GM15510 (cell line): Measurements from ENCODE around the gene ELMO3.

Experiments
- POLR2A ChIP-seq: IDR thresholded peaks from 3 replicates; pipeline ENCODE4 v1.6.1; 2011; ENCODE audit warnings: borderline replicate concordance; ENCODE audit not compliant: insufficient read length; ENCODE audit errors: extremely low read depth

The ELMO3 gene

DNA sequence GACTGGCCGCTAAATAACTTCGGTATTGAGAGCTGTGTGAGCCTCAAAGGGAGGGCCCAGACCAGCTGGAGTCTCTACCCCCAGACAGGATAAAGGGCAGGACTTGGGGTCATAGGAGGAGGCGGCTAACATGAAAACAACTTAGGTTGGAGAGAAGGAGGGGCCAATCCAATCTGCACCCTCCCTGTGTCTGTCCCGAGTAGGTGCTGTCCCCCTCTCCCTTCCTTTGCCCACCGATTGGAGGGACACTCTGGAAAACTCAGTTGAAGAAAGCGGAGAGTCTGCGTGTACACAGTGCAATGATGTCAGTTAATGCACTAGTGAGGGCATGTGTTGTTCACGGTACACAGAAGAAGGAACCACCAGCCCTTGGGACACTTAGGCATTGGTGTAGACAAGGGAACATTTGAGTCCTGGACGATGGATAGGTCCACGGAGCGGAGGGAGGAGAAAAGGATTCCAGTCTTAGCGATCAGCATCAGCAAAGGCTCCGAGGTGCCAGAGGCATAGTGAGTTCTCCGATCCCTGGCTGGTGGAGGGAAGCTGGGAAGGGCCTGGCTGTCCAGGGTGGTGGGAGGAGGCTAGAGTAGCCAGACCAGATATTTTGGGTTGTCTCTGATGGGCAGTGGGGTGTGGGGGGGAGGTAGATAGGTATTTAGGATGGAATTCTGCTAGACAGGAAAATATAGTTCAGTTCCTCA, 27.8 kb upstream of the ELMO3 start:
- no peak for TF ChIP-seq POLR2A

DNA sequence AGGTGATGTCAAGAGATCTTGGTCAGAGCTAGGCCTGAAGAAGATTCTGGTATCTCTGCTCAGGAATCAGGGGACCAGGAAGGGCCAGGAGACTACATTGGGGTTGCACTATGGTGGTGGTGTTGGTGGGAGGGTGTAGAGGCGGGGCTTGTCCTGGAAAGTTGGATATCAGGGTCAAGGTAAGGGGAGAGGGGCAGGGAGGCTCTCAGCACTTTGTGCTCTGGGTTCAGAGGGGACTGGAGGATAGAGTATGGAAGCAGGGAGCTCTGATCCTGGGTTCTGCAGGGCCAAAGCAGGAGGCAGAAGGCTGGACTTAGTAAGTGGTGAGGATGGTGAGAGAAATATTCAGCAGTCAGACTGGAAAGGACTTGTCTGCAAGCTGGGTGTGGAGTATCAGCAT, 25.6 kb upstream of the ELMO3 start:
- no peak for TF ChIP-seq POLR2A

DNA sequence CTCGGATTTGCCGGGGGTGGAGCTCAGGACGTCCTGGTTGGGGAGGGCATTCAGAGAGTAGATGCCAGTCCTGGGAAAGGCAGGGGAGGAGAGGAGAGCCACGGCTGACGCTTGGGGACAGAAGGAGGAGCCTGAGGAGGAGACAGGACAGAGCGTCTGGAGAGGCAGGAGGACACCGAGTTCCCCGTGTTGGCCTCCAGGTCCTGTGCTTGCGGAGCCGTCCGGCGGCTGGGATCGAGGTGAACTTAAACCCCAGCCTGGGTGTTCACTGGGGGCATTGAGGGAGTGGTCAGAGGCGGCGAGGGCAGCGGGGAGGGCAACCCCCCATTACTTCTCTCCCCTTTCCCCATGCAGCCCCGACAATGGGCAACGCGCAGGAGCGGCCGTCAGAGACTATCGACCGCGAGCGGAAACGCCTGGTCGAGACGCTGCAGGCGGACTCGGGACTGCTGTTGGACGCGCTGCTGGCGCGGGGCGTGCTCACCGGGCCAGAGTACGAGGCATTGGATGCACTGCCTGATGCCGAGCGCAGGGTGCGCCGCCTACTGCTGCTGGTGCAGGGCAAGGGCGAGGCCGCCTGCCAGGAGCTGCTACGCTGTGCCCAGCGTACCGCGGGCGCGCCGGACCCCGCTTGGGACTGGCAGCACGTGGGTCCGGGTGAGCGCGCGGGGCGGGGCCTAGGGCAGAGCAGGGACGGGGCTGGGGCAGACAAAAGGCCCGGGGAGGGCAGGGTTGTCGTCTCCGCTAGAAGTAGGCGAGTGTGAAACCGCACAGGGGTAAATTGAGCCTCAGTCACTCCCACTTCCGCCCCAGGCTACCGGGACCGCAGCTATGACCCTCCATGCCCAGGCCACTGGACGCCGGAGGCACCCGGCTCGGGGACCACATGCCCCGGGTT, 24.9 kb upstream of the ELMO3 start:
- peak; percentile 42 for TF ChIP-seq POLR2A

DNA sequence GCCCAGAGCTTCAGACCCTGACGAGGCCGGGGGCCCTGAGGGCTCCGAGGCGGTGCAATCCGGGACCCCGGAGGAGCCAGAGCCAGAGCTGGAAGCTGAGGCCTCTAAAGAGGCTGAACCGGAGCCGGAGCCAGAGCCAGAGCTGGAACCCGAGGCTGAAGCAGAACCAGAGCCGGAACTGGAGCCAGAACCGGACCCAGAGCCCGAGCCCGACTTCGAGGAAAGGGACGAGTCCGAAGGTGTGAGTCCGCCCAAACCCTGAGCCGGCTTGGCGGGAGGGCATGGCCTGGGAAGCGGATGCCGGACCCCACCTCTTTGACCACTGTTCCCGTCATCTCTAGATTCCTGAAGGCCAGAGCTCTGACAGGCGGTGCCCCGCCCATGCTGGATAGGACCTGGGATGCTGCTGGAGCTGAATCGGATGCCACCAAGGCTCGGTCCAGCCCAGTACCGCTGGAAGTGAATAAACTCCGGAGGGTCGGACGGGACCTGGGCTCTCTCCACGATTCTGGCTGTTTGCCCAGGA, 24.2 kb upstream of the ELMO3 start:
- TF ChIP-seq POLR2A = no peak

DNA sequence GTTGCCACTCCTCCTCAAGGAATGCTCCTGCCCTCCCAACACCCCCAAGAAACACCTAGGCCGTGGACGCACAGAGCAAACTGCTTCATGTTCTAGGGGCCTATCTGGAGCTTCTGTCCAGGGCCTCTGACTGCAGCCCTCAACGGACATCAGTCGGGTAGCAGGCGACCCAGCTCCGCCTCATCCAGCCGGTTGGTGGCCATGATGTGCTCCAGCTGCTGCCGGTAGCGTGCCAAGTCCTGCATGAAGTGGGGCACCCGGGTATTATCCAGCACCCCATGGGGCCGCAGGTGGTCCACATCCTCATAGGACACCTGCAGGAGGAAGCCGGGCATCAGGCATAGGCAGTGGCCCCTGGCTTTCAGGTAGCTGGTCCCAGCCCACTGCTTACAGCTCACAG, 22.3 kb upstream of the ELMO3 start:
- no peak for TF ChIP-seq POLR2A

DNA sequence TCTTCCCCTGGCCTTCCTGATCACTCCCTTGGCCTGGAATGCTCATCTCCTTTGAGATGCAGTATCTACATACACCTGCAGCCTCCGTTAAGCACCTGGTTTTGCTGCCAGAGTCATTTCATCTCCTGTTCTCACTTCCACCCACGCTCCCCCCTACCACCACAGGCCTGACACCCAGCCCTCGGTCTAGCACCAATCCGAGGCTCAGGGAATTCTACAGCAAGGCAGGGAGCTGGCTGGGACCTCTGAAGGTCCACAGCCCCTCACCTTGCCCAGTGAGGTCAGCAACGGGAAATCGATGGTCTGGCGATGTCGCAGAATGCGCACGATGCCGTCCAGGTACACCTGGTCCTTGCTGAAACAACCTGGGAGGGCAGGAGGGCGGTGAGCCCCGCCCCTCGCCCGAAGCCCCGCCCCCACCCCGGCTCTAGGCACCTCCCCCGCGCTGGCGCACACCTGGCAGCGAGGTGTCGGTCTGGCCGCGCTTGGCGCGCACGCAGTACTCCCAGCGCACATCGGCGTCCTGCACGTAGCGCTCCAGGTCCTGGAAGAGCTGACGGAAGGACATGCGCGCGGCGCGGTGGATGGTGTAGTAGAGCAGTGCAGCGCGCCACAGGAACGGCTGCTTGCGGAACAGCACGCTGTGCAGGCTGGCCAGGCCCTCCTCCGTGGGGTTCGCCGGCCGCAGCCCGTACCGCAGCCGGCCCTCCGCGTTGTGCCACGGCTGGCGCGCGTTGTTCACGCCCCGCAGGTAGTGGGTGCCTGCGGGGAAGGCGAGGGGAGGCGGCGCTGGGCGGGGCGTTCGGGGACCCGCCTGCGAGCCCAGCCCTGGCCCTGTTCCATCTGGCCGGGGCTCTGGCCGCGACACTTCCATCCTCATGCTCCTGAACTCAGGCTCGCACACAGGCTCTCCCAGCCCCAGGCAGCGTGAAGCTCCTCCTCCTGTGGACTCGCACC, 20.9 kb upstream of the ELMO3 start:
- TF ChIP-seq POLR2A = no peak

DNA sequence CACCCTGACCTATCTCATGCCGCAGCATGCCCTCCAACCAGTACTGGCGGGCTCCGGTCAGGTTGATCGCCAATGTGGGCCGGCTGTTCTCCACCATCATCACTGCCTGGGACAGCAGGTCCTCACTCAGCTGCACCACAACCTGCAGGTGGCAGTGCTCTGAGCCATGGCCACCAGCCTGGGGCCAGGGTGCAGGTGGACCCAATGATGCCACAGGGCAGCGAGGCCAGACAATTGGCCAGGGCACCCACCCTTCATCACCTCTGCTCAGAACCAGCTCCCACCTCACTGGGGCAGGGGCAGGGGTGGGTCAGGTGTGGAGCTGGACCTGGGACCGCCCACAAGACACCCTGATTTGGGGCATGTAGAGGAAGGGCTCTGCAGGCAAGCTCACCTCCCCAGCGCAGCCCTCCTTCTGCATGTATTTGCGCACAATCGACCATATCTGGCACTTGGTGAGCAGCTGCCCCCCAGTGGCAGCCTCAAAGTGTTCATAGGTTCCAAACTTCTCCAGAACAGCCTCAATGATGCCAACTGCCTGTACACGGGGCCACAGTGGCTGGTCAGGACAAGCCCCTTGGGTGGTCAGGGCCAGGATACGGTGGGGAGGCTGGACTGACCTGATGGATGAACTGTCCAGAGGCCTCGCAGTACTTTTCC, 19.4 kb upstream of the ELMO3 start:
- no peak for TF ChIP-seq POLR2A

DNA sequence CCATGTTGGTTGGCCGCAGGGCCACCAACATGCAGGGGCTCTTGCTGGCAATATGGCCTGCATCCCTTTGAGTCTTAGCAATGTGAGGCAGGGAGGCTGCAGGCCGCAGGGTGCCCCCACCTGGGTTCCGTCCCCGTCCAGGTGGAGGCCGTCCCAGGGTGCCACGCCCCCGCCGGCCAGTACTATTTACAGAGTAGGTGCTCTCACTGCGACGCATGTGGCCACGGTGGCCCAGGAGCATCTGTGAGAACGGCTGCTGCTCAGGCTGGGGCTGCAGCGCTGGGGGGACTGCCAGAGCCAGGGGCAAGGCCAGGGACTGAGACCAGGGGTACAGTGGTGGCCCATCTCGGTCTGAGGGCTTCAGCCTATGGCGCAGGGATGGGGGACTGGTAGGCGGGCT, 18.8 kb upstream of the ELMO3 start:
- TF ChIP-seq POLR2A = no peak

DNA sequence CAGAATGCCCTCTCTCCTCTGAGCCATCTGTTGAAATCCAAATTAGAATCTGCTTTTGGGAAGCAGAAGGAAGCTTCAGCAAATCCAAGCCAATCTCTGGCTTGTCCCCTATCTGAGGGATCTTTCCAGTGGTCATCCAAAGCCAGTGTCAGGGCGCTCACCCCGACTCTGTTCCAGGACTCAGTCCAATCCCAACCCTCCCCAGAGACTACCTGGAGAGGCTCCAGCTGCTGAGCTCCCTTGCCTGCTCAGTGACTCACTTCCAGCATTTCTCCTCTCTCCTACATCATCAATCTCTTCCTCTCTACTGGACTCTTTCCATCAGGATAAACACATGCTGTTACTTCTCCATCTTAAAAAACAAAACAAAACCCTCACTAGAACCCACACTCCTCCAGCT, 17.6 kb upstream of the ELMO3 start:
- TF ChIP-seq POLR2A = no peak

DNA sequence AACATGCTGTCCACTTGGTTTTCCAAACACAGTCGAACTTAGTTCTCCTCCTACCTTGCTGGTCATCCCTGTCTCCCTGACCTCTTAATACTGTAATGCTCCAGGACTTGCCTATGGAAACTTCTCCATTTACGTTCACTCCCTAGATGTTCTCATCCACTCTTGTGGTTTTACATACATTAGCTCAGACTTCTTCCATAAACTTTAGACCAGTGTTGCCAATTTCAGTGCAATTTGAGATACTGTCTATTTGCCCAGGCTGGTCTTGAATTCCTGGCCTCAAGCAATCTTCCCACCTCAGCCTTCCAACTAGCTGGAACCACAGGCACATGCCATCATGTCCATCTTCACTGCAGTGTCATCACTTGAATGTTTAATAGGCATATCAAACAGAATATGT, 16.6 kb upstream of the ELMO3 start:
- TF ChIP-seq POLR2A = no peak

DNA sequence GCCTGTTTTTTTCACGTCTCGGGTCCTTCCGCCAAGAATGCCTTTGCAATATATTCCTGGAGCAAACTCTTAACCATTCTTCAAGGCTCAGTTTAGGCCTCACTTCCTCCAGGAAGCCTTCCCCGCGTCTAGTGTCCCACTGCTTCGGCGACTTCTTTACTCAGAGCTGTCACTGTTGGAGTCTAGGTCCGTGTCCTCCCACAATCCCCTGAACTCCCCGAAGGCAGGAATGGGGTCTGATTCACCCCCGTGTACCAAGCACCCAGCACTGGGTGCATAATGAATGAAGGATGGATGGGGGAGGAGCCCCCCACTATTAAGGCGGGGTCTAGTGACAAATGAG, 15.7 kb upstream of the ELMO3 start:
- TF ChIP-seq POLR2A = peak; percentile 8

DNA sequence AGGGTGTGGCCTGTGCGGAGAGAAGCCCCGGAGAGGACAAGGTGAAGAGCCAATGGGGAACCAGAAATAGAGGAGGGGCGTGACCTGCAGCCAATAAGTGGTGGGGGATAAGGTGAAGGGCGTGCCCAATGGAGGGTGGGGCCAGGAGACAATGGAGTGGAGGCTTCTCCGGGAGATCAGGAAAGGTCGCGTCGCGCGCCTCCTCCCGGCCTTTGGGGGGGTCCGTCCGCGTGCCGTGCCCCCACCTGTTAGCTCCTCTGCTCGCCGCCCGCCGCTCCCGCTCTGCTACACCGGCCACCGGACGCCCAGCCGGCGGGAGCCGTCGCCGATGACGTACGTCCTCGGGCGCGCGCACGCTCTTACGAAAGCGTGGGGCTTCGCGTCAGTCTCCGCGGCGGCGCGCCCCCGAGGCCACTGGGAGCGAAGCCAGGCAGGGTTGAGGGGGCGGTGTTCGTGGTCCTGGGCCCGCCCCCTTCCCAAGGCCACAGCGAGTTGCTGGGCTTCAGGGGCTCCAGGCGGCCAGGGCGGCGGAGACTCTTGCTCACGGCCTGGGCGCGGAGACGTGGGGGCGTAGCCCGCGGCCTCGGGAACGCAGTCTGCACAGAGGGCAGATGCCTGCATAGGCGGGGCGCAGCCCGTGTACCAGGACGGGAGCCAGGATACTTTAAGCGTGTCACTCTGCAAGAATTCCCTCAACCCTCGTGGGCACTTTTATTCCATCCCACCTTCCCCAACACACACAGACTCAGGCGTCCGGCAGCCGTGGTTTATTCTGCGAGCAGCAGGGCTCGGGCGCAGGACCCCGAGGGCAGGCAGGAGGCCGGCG, 15.1 kb upstream of the ELMO3 start, which contains the start of gene MATCAP1:
TSS of gene MATCAP1 (minus strand) at position 337 of the 826 bp plus-strand sequence. CDS start 3,353 bp downstream, outside the sequence.
- peak; percentile 51 for TF ChIP-seq POLR2A

DNA sequence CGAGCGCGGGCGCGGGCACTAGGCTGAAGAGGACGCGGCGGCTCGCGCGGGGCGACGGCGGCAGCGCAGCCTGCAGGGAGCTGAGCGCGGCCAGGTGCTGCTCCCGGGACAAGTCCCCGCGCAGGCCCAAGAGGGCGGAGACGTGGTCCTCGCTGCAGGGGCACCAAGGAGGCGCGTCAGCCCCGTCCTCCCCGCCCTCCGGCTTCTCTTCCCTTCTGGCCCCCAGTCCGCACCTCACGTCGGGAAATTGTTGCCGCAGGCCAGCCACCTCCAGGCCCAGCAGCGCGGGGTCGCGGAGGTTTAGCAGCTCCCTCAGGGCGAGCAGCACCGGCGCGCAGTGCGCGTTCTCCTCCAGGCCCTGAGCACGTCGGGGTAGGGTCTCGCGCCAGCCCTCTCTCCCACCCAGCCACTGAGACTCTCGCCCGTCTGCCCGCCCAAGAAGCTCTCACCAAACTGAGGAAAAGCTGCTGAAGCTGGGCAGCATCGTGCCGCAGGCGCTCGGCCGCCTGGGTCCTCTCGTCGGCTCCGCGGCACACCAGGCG, 14.4 kb upstream of the ELMO3 start:
- TF ChIP-seq POLR2A = no peak

DNA sequence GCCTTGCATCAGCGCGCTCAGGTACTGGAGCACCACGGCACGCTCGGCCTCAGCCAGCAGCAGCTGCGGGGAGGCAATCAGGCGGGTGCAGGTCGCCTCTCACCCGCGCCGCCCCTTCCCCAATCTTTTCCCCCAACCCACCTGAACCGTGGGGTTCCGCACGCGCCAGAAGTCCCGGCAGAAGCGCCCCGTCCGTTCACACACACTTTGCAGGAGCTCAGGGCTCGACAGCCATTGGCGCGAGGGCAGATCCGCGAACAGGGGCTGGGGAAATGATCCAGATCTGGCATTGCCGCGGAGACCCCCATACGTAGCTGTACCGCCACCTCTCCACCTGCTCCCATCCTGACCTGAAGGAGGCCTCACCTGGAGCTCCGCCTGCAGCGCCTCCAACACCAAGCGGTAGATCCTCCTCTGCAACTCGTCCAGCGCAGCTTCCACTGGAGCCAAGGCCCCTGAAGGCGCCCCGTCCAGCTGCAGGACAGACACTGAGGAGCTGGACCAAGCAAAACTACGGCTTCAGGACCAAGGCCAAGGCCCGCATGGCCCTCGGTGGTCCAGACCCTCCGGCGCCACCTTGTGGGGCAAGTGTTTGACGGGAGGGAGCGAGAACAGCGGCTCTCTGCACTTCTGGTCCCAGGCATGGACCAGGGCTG, 13.8 kb upstream of the ELMO3 start:
- no peak for TF ChIP-seq POLR2A
